ENCODE data around the gene RAB12.
"Not testable (repeated sequence)": the region's sequence is repeated elsewhere in the genome, so short reads cannot be mapped to it uniquely, and the experiment has no call there.

Gene RAB12

GRCh38 chr18:8620845-8621244 lies 11.6 kb downstream of the RAB12 start:
- H3K9ac ChIP-seq (ENCODE audit: low read length) = no peak overlapping the region
- no peaks in the 10 kb centered on the region for H3K9me2 ChIP-seq (replicated peaks; ENCODE audit: insufficient read depth, low read length)
- no peak overlapping the region for H3K4me2 ChIP-seq (ENCODE audit: low read depth, low read length, poor library complexity, severe bottlenecking)
- no peaks in the 10 kb centered on the region for H3K9me3 ChIP-seq (ENCODE audit: insufficient read depth, low read length)
- peaks cover 12% of the 10 kb centered on the region; the same call in 1 of the 2 replicates for H3K36me3 ChIP-seq (ENCODE audit: low read length)
- H3F3A ChIP-seq (ENCODE audit: insufficient read depth) = no peaks in the 10 kb centered on the region
- no peaks in the 10 kb centered on the region for H3K27me3 ChIP-seq (ENCODE audit: low read length)
- no peak overlapping the region for H3K4me3 ChIP-seq (ENCODE audit: insufficient read depth, low read length, poor library complexity, severe bottlenecking)
- H2AFZ ChIP-seq (ENCODE audit: low read depth, low read length, severe bottlenecking) = no peak overlapping the region
- no peak overlapping the region for H3K27ac ChIP-seq (ENCODE audit: low read depth, low read length)
- H4K20me1 ChIP-seq (ENCODE audit: low read depth, low read length) = peaks cover 3% of the 10 kb centered on the region; the same call in 1 of the 2 replicates
- TF ChIP-seq EZH2phosphoT487 (conservative IDR thresholded peaks at IDR 0.05; ENCODE audit: low read length) = no peak
- no peak for TF ChIP-seq CTCF (IDR thresholded peaks at IDR 0.05; ENCODE audit: insufficient read depth, low read length, poor library complexity, severe bottlenecking)
- H3K79me2 ChIP-seq (ENCODE audit: insufficient read depth, low read length) = peaks cover 74% of the 10 kb centered on the region

GRCh38 chr18:8622625-8623024 lies 13.4 kb downstream of the RAB12 start:
- not testable (repeated sequence) for H4K20me1 ChIP-seq (ENCODE audit: low read depth, low read length); H3K27me3 ChIP-seq (ENCODE audit: low read length); H3K4me3 ChIP-seq (ENCODE audit: insufficient read depth, low read length, poor library complexity, severe bottlenecking); H3K9me2 ChIP-seq (replicated peaks; ENCODE audit: insufficient read depth, low read length); H3K27ac ChIP-seq (ENCODE audit: low read depth, low read length); H3K4me2 ChIP-seq (ENCODE audit: low read depth, low read length, poor library complexity, severe bottlenecking); H2AFZ ChIP-seq (ENCODE audit: low read depth, low read length, severe bottlenecking); H3K9me3 ChIP-seq (ENCODE audit: insufficient read depth, low read length); H3K9ac ChIP-seq (ENCODE audit: low read length); H3F3A ChIP-seq (ENCODE audit: insufficient read depth)
- peaks cover 12% of the 10 kb centered on the region; the same call in 1 of the 2 replicates for H3K36me3 ChIP-seq (ENCODE audit: low read length)
- peaks cover 56% of the 10 kb centered on the region for H3K79me2 ChIP-seq (ENCODE audit: insufficient read depth, low read length)

GRCh38 chr18:8623549-8624106 lies 14.4 kb downstream of the RAB12 start:
- Histone ChIP-seq H3K9ac (ENCODE audit: low read length) (no peak overlapping the region), H3K4me2 (ENCODE audit: low read depth, low read length, poor library complexity, severe bottlenecking) (no peak overlapping the region), H3K27ac (ENCODE audit: low read depth, low read length) (no peak overlapping the region), H3F3A (ENCODE audit: insufficient read depth) (no peaks in the 10 kb centered on the region), H3K9me2 (replicated peaks; ENCODE audit: insufficient read depth, low read length) (no peaks in the 10 kb centered on the region), H3K4me3 (ENCODE audit: insufficient read depth, low read length, poor library complexity, severe bottlenecking) (no peak overlapping the region), H3K27me3 (ENCODE audit: low read length) (no peaks in the 10 kb centered on the region), H3K9me3 (ENCODE audit: insufficient read depth, low read length) (no peaks in the 10 kb centered on the region), H2AFZ (ENCODE audit: low read depth, low read length, severe bottlenecking) (no peak overlapping the region), H4K20me1 (ENCODE audit: low read depth, low read length) (0 out of 2 replicates have a peak, but pooled peaks cover 3% of the 10 kb centered on the region), H3K36me3 (ENCODE audit: low read length) (peaks cover 12% of the 10 kb centered on the region; the same call in 1 of the 2 replicates), H3K79me2 (ENCODE audit: insufficient read depth, low read length) (peaks cover 49% of the 10 kb centered on the region)
- TF ChIP-seq EZH2phosphoT487 (conservative IDR thresholded peaks at IDR 0.05; ENCODE audit: low read length) (no peak), CTCF (IDR thresholded peaks at IDR 0.05; ENCODE audit: insufficient read depth, low read length, poor library complexity, severe bottlenecking) (no peak)

GRCh38 chr18:8625461-8626092 lies 16.3 kb downstream of the RAB12 start:
- Histone ChIP-seq H3K79me2 (ENCODE audit: insufficient read depth, low read length) (peaks cover 38% of the 10 kb centered on the region), H3K9me2 (replicated peaks; ENCODE audit: insufficient read depth, low read length) (no peaks in the 10 kb centered on the region), H3K9me3 (ENCODE audit: insufficient read depth, low read length) (no peaks in the 10 kb centered on the region), H3K27me3 (ENCODE audit: low read length) (no peaks in the 10 kb centered on the region), H3K27ac (ENCODE audit: low read depth, low read length) (no peak overlapping the region), H3K4me2 (ENCODE audit: low read depth, low read length, poor library complexity, severe bottlenecking) (no peak overlapping the region), H4K20me1 (ENCODE audit: low read depth, low read length) (0 out of 2 replicates have a peak, but pooled peaks cover 3% of the 10 kb centered on the region), H2AFZ (ENCODE audit: low read depth, low read length, severe bottlenecking) (no peak overlapping the region), H3K36me3 (ENCODE audit: low read length) (peaks cover 12% of the 10 kb centered on the region; the same call in 1 of the 2 replicates), H3K4me3 (ENCODE audit: insufficient read depth, low read length, poor library complexity, severe bottlenecking) (no peak overlapping the region), H3K9ac (ENCODE audit: low read length) (no peak overlapping the region), H3F3A (ENCODE audit: insufficient read depth) (no peaks in the 10 kb centered on the region)
- TF ChIP-seq CTCF (IDR thresholded peaks at IDR 0.05; ENCODE audit: insufficient read depth, low read length, poor library complexity, severe bottlenecking) = no peak
- no peak for TF ChIP-seq EZH2phosphoT487 (conservative IDR thresholded peaks at IDR 0.05; ENCODE audit: low read length)
